Gastrocnemius medialis (tissue), 4 donors: ENCODE data around the gene TIMM17A.

ENCODE experiments used
- POLR2A ChIP-seq, 2 donors: fragments of 450-650 bp; IDR thresholded peaks; one replicate each; pipeline ENCODE4 v1.6.1; 2017; ENCODE audit warnings: antibody characterized with exemption in 2 of 2, mild to moderate bottlenecking in 2 of 2, moderate library complexity in 2 of 2
- TF ChIP-seq, protein P1 (sequence below), 5 experiments: fragments of 450-650 bp in 3 of 5; fragments of 200-600 bp in 2 of 5; sonication (generic) in 2 of 5; IDR thresholded peaks in 4 of 5; conservative IDR thresholded peaks in 1 of 5; 1 replicate in 4 of 5; 2 replicates in 1 of 5; pipeline ENCODE4 v1.5.1; 2016 to 2019; ENCODE audit warnings: antibody characterized with exemption in 5 of 5, mild to moderate bottlenecking in 3 of 5, moderate library complexity in 3 of 5

DNA sequence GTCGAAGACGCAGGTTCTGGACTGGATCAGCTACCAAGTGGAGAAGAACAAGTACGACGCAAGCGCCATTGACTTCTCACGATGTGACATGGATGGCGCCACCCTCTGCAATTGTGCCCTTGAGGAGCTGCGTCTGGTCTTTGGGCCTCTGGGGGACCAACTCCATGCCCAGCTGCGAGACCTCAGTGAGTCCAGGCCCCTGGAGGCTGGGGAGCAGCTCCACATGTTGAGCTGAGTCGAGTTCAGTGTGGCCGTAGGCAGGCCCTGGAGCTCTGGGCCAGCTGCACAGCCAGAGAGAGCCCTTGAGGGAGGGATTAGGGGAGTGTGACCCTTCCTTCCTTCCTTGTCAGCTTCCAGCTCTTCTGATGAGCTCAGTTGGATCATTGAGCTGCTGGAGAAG is 56.7 kb downstream of the TIMM17A start:
- TF ChIP-seq POLR2A (IDR thresholded peaks at IDR 0.05), result no peak
- TF ChIP-seq, protein P1, sequence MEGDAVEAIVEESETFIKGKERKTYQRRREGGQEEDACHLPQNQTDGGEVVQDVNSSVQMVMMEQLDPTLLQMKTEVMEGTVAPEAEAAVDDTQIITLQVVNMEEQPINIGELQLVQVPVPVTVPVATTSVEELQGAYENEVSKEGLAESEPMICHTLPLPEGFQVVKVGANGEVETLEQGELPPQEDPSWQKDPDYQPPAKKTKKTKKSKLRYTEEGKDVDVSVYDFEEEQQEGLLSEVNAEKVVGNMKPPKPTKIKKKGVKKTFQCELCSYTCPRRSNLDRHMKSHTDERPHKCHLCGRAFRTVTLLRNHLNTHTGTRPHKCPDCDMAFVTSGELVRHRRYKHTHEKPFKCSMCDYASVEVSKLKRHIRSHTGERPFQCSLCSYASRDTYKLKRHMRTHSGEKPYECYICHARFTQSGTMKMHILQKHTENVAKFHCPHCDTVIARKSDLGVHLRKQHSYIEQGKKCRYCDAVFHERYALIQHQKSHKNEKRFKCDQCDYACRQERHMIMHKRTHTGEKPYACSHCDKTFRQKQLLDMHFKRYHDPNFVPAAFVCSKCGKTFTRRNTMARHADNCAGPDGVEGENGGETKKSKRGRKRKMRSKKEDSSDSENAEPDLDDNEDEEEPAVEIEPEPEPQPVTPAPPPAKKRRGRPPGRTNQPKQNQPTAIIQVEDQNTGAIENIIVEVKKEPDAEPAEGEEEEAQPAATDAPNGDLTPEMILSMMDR (IDR thresholded peaks at IDR 0.05 in 4 of 5, conservative IDR thresholded peaks at IDR 0.05 in 1 of 5), result no peak
